Measurements from ENCODE around the gene PRDM16.

DNA sequence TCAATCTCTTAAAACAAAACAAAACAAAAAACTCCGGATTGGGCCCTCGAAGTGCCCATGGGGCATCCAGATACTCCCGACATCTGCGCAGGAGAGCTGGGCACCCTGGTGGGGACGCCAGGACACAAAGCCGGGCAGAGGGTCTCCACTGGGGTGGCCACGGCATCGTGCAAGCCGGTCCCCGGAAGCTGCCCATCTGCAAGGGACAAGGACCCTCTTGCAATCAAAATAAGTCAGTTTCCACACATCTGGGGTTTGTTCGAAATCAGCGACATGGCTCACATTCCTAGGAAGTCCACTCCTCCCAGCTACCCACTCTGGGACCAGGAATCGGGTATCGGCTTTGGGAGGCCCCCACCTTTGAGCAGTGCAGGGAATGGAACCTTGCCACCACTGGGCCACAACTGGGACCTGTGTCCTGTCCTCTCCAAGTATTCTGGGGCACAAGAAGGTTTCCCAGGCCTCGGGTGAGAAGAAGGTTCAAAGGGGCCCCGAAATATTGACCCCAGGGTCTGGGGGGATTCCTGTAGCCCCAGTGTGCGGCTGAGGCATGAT lies 4.6 kb upstream of the PRDM16 start:
- no peak for TF ChIP-seq POLR2A (IDR thresholded peaks at IDR 0.05)
- TF ChIP-seq, protein P1, sequence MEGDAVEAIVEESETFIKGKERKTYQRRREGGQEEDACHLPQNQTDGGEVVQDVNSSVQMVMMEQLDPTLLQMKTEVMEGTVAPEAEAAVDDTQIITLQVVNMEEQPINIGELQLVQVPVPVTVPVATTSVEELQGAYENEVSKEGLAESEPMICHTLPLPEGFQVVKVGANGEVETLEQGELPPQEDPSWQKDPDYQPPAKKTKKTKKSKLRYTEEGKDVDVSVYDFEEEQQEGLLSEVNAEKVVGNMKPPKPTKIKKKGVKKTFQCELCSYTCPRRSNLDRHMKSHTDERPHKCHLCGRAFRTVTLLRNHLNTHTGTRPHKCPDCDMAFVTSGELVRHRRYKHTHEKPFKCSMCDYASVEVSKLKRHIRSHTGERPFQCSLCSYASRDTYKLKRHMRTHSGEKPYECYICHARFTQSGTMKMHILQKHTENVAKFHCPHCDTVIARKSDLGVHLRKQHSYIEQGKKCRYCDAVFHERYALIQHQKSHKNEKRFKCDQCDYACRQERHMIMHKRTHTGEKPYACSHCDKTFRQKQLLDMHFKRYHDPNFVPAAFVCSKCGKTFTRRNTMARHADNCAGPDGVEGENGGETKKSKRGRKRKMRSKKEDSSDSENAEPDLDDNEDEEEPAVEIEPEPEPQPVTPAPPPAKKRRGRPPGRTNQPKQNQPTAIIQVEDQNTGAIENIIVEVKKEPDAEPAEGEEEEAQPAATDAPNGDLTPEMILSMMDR (IDR thresholded peaks at IDR 0.05): no peak
